GM21717 (cell line): ENCODE results near the gene FAM120B.

Source experiments
- ATAC-seq: cut with Tn5 transposase; IDR thresholded peaks from one replicate; pipeline ENCODE4 v1.9.1; 2021; ENCODE audit warnings: mild to moderate bottlenecking, moderate library complexity; ENCODE audit not compliant: unreplicated experiment

The FAM120B gene

GRCh38 chr6:170286246-170286933, 20.2 kb upstream of the FAM120B start:
- no peak for ATAC-seq

- no peak for ATAC-seq
Measured at GRCh38 chr6:170286934-170287265, 19.7 kb upstream of the FAM120B start.

- no peak for ATAC-seq
Measured at GRCh38 chr6:170287371-170287876, 19.1 kb upstream of the FAM120B start.

GRCh38 chr6:170288091-170288631, 18.4 kb upstream of the FAM120B start:
- no peak for ATAC-seq

- ATAC-seq: no peak
Measured at GRCh38 chr6:170288852-170289179, 17.7 kb upstream of the FAM120B start.

GRCh38 chr6:170289180-170289931, 17.2 kb upstream of the FAM120B start:
- no peak for ATAC-seq

GRCh38 chr6:170289951-170290295, 16.6 kb upstream of the FAM120B start:
- no peak for ATAC-seq

- ATAC-seq: no peak
Measured at GRCh38 chr6:170290296-170291128, 16.0 kb upstream of the FAM120B start, which contains the start of gene DLL1. Gene DLL1 (minus strand): TSS chr6:170291078. CDS start chr6:170290139, 939 bp downstream.

- no peak for ATAC-seq
Measured at GRCh38 chr6:170291271-170292110, 15.1 kb upstream of the FAM120B start.

GRCh38 chr6:170292111-170292406, 14.5 kb upstream of the FAM120B start:
- ATAC-seq: no peak

- ATAC-seq: no peak
Measured at GRCh38 chr6:170292407-170293158, 14.0 kb upstream of the FAM120B start.

GRCh38 chr6:170293341-170294231, 13.0 kb upstream of the FAM120B start:
- no peak for ATAC-seq

- no peak for ATAC-seq
Measured at GRCh38 chr6:170294298-170294730, 12.2 kb upstream of the FAM120B start.

- ATAC-seq: no peak
Measured at GRCh38 chr6:170294813-170295509, 11.6 kb upstream of the FAM120B start.

GRCh38 chr6:170295510-170296422, 10.8 kb upstream of the FAM120B start:
- peak; percentile 62 for ATAC-seq

- ATAC-seq: no peak
Measured at GRCh38 chr6:170296423-170296745, 10.2 kb upstream of the FAM120B start.
